Neuronal stem cell (in vitro differentiated cells): ENCODE results near the gene DCAF11.

Experiments
- DNase-seq: peaks from one replicate; pipeline ENCODE4 v3.0.0-alpha.2; 2013; ENCODE audit warnings: low spot score
- H2AFZ ChIP-seq: one replicate; pipeline ENCODE4 v1.6.1; 2013; ENCODE audit warnings: mild to moderate bottlenecking, low read length, inconsistent platforms
- H2AK5ac ChIP-seq: 2 replicates; pipeline ENCODE4 v1.6.1; 2013; ENCODE audit warnings: low read depth, mild to moderate bottlenecking, inconsistent platforms, low read length, moderate library complexity, mixed read lengths
- H2BK120ac ChIP-seq: 2 replicates; pipeline ENCODE4 v1.6.1; 2013; ENCODE audit warnings: low read depth, mild to moderate bottlenecking, inconsistent platforms, low read length, moderate library complexity, mixed read lengths
- H2BK12ac ChIP-seq: one replicate; pipeline ENCODE4 v1.6.1; 2013; ENCODE audit warnings: low read length, inconsistent platforms
- H2BK15ac ChIP-seq: 2 replicates; pipeline ENCODE4 v1.6.1; 2013; ENCODE audit warnings: mild to moderate bottlenecking, low read length, inconsistent platforms, mixed read lengths
- H2BK5ac ChIP-seq: one replicate; pipeline ENCODE4 v1.6.1; 2013; ENCODE audit warnings: inconsistent platforms, mild to moderate bottlenecking, low read length, moderate library complexity
- H3K14ac ChIP-seq: one replicate; pipeline ENCODE4 v1.6.1; 2013; ENCODE audit warnings: low read length, inconsistent platforms
- H3K18ac ChIP-seq: 2 replicates; pipeline ENCODE4 v1.6.1; 2013; ENCODE audit warnings: low read length, inconsistent platforms
- H3K23ac ChIP-seq: 2 replicates; pipeline ENCODE4 v1.6.1; 2013; ENCODE audit warnings: low read depth, mild to moderate bottlenecking, mixed read lengths, low read length, inconsistent platforms; ENCODE audit not compliant: poor library complexity
- H3K27ac ChIP-seq: replicated peaks from 3 replicates; pipeline ENCODE4 v1.5.1; 2013; ENCODE audit warnings: low read length, inconsistent platforms
- H3K27me3 ChIP-seq, 3 experiments: 2 replicates each; pipeline ENCODE4 v1.6.1; 2013; ENCODE audit warnings: low read length in 3 of 3, mild to moderate bottlenecking in 2 of 3, inconsistent platforms in 1 of 3, low read depth in 1 of 3, mixed read lengths in 1 of 3, moderate library complexity in 1 of 3; ENCODE audit not compliant: control insufficient read depth in 3 of 3, insufficient read depth in 3 of 3
- H3K36me3 ChIP-seq, 2 donors: replicated peaks in 1 of 2; 2 replicates each; pipeline ENCODE4 v1.6.1; 2013; ENCODE audit warnings: low read length in 2 of 2; ENCODE audit not compliant: control insufficient read depth in 2 of 2, insufficient read depth in 2 of 2
- H3K4ac ChIP-seq: 2 replicates; pipeline ENCODE4 v1.6.1; 2013; ENCODE audit warnings: inconsistent platforms, mild to moderate bottlenecking, low read length, moderate library complexity
- H3K4me1 ChIP-seq, 2 donors: 1 replicate in 1 of 2; 2 replicates in 1 of 2; pipeline ENCODE4 v1.6.1; 2013; ENCODE audit warnings: low read length in 2 of 2, low read depth in 1 of 2; ENCODE audit not compliant: control insufficient read depth in 2 of 2, insufficient read depth in 1 of 2
- H3K4me2 ChIP-seq: one replicate; pipeline ENCODE4 v1.6.1; 2013; ENCODE audit warnings: mild to moderate bottlenecking, low read length, inconsistent platforms; ENCODE audit not compliant: insufficient read depth, poor library complexity, severe bottlenecking
- H3K4me3 ChIP-seq, 2 donors: 2 replicates each; pipeline ENCODE4 v1.5.1; 2013; ENCODE audit warnings: low read length in 2 of 2, mild to moderate bottlenecking in 2 of 2, inconsistent platforms in 1 of 2, moderate library complexity in 1 of 2
- H3K79me1 ChIP-seq: one replicate; pipeline ENCODE4 v1.6.1; 2013; ENCODE audit warnings: low read depth, mild to moderate bottlenecking, inconsistent platforms, low read length, moderate library complexity
- H3K9ac ChIP-seq: one replicate; pipeline ENCODE4 v1.6.1; 2013; ENCODE audit warnings: mild to moderate bottlenecking, low read depth, low read length, inconsistent platforms; ENCODE audit not compliant: poor library complexity
- H3K9me3 ChIP-seq, 2 donors: replicated peaks in 1 of 2; 2 replicates each; pipeline versions ENCODE3 to v1.6.1; 2013; ENCODE audit warnings: low read length in 2 of 2, mild to moderate bottlenecking in 2 of 2, inconsistent platforms in 1 of 2, low read depth in 1 of 2, mixed read lengths in 1 of 2, moderate library complexity in 1 of 2; ENCODE audit not compliant: control insufficient read depth in 2 of 2, insufficient read depth in 1 of 2
- H4K8ac ChIP-seq: one replicate; pipeline ENCODE4 v1.6.1; 2013; ENCODE audit warnings: low read depth, mild to moderate bottlenecking, inconsistent platforms, low read length, moderate library complexity
- H4K91ac ChIP-seq: one replicate; pipeline ENCODE4 v1.6.1; 2013; ENCODE audit warnings: low read length, low read depth, mild to moderate bottlenecking, inconsistent platforms; ENCODE audit not compliant: poor library complexity
- WGBS, 2 donors: extraction: QIAGEN DNeasy Blood & Tissue Kit; methylation state at CpG; one replicate each; pipeline ENCODE4 v1.1.7; 2013; ENCODE audit warnings: missing lambda C conversion rate in 2 of 2, mixed read lengths in 1 of 2; ENCODE audit not compliant: insufficient read length in 2 of 2, insufficient replicate concordance in 1 of 2; ENCODE audit errors: extremely low coverage in 2 of 2; 5-methylcytosine and 5-hydroxymethylcytosine counted together

DCAF11 gene

GRCh38 chr14:24067133-24068082 is 47.2 kb upstream of the DCAF11 start:
- Histone ChIP-seq H2BK5ac (no peak overlapping the region), H3K4me2 (no peak overlapping the region), H3K4me3 (no peak overlapping the region), H3K27me3 (peaks cover 0 to 17% (median 0%) of the 10 kb centered on the region in 3 experiments), H2BK12ac (no peak overlapping the region), H3K4me1 (peaks cover 0 to under 1% of the 10 kb centered on the region in 2 donors), H3K4ac (no peak overlapping the region), H3K14ac (no peak overlapping the region), H3K23ac (no peak overlapping the region), H4K91ac (no peak overlapping the region), H2AFZ (no peak overlapping the region), H3K9ac (peak overlapping the region; percentile 31), H2AK5ac (peak overlapping the region; percentile 14), H3K9me3 (no peaks in the 10 kb centered on the region), H3K36me3 (no peaks in the 10 kb centered on the region), H2BK15ac (peak overlapping the region; percentile 45), H3K79me1 (no peaks in the 10 kb centered on the region), H3K18ac (no peak overlapping the region), H2BK120ac (no peak overlapping the region), H4K8ac (no peak overlapping the region), H3K27ac (no peak overlapping the region)
- no peak for DNase-seq
- WGBS, 2 donors: no CpG with 5 or more reads among the region's 12 CpGs

- Histone ChIP-seq H2BK5ac (no peak overlapping the region), H4K8ac (no peak overlapping the region), H4K91ac (no peak overlapping the region), H2AK5ac (no peak overlapping the region), H2AFZ (no peak overlapping the region), H2BK15ac (no peak overlapping the region), H3K9ac (peak overlapping the region; percentile 13), H3K79me1 (no peaks in the 10 kb centered on the region), H3K23ac (no peak overlapping the region), H3K27me3 (peaks cover 0 to 23% (median 0%) of the 10 kb centered on the region in 3 experiments), H3K4me2 (no peak overlapping the region), H3K9me3 (no peaks in the 10 kb centered on the region), H3K27ac (no peak overlapping the region), H2BK120ac (no peak overlapping the region), H2BK12ac (no peak overlapping the region), H3K4ac (no peak overlapping the region), H3K18ac (peak overlapping the region; percentile 39), H3K14ac (no peak overlapping the region), H3K36me3 (no peaks in the 10 kb centered on the region), H3K4me1 (peaks cover 0 to 2% of the 10 kb centered on the region in 2 donors), H3K4me3 (no peak overlapping the region)
- WGBS, 2 donors: no CpG with 5 or more reads among the region's 10 CpGs
- no peak for DNase-seq
These were observed 45.7 kb upstream of the DCAF11 start for GRCh38 chr14:24068711-24069410.

DNA sequence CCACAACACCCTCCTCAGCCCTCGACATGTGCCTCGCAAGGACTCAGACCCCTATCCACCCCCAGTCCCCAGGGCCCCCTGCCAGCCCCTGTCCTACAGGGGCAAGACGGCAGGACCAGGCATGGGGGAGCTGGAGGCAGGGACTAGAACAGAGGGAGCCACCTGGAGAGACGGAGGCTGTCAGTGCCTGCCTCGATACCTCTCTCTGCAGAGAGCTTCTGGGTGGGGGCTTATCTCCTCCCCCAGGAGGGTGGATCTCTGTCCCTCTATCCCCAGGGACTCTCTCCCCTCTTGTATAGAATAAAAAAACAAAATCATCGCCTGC is 45.2 kb upstream of the DCAF11 start:
- no CpG with 5 or more reads among the region's 6 CpGs for WGBS, 2 donors
- no peak overlapping the region for H4K8ac ChIP-seq
- no peak overlapping the region for H2BK15ac ChIP-seq
- H3K79me1 ChIP-seq: no peaks in the 10 kb centered on the region
- H4K91ac ChIP-seq: no peak overlapping the region
- no peaks in the 10 kb centered on the region for H3K36me3 ChIP-seq
- H3K14ac ChIP-seq: no peak overlapping the region
- no peak overlapping the region for H3K27ac ChIP-seq
- H2BK12ac ChIP-seq: no peak overlapping the region
- no peak overlapping the region for H3K23ac ChIP-seq
- H2AFZ ChIP-seq: no peak overlapping the region
- H3K4me2 ChIP-seq: no peak overlapping the region
- no peak overlapping the region for H2BK120ac ChIP-seq
- H3K4me3 ChIP-seq: no peak overlapping the region
- H3K9me3 ChIP-seq: no peaks in the 10 kb centered on the region
- peaks cover 0 to 26% (median 0%) of the 10 kb centered on the region in 3 experiments for H3K27me3 ChIP-seq
- no peak overlapping the region for H2BK5ac ChIP-seq
- DNase-seq: no peak
- no peak overlapping the region for H3K4ac ChIP-seq
- H2AK5ac ChIP-seq: no peak overlapping the region
- no peak overlapping the region for H3K18ac ChIP-seq
- no peak overlapping the region for H3K9ac ChIP-seq
- peaks cover 0 to 2% of the 10 kb centered on the region in 2 donors for H3K4me1 ChIP-seq
